SU-DHL-6 (cell line): ENCODE measurements around the gene FOXP4.

Experiments
- H2AFZ ChIP-seq: fragments of 200-600 bp; sonication (generic); 2 replicates; pipeline ENCODE4 v1.6.1; 2014; ENCODE audit warnings: low read depth, mild to moderate bottlenecking, moderate library complexity, mixed read lengths, antibody characterized with exemption, low read length; ENCODE audit not compliant: severe bottlenecking
- H3F3A ChIP-seq: fragments of 200-600 bp; shearing (Covaris generic); 2 replicates; pipeline ENCODE4 v1.6.0; 2016; ENCODE audit warnings: antibody characterized with exemption, mild to moderate bottlenecking; ENCODE audit not compliant: insufficient read depth
- H3K27ac ChIP-seq: fragments of 200-600 bp; sonication (generic); 2 replicates; pipeline ENCODE4 v1.5.1; 2016; ENCODE audit warnings: low read depth, mild to moderate bottlenecking, low read length, moderate library complexity, mixed read lengths
- H3K27me3 ChIP-seq: fragments of 200-600 bp; sonication (generic), shearing (Covaris generic); 2 replicates; pipeline ENCODE4 v1.6.0; 2014; ENCODE audit warnings: mild to moderate bottlenecking, low read length
- H3K36me3 ChIP-seq: fragments of 200-600 bp; sonication (generic); 2 replicates; pipeline ENCODE4 v1.6.1; 2014; ENCODE audit warnings: mild to moderate bottlenecking, low read length, mixed read lengths
- H3K4me2 ChIP-seq: fragments of 300-600, 200-600 bp; shearing (Covaris generic), sonication (generic); 2 replicates; pipeline ENCODE4 v1.6.0; 2014; ENCODE audit warnings: low read length, low read depth, mild to moderate bottlenecking; ENCODE audit not compliant: poor library complexity, severe bottlenecking
- H3K4me3 ChIP-seq: fragments of 200-600 bp; sonication (generic); 2 replicates; pipeline ENCODE4 v1.5.1; 2014; ENCODE audit warnings: antibody characterized with exemption, low read length, mild to moderate bottlenecking, mixed read lengths; ENCODE audit not compliant: insufficient read depth, poor library complexity, severe bottlenecking
- H3K79me2 ChIP-seq: fragments of 200-600 bp; sonication (generic); 2 replicates; pipeline ENCODE4 v1.6.1; 2014; ENCODE audit warnings: mild to moderate bottlenecking, low read length, moderate library complexity; ENCODE audit not compliant: insufficient read depth
- H3K9ac ChIP-seq: fragments of 200-600 bp; sonication (generic); 2 replicates; pipeline ENCODE4 v1.7.0; 2014; ENCODE audit warnings: mild to moderate bottlenecking, low read length
- H3K9me2 ChIP-seq: fragments of 200-600 bp; sonication (generic); replicated peaks from 2 replicates; pipeline ENCODE4 v1.6.1; 2014; ENCODE audit warnings: low read length; ENCODE audit not compliant: insufficient read depth
- H3K9me3 ChIP-seq: fragments of 200-600 bp; sonication (generic); 2 replicates; pipeline ENCODE4 v1.6.1; 2014; ENCODE audit warnings: low read length, mixed read lengths; ENCODE audit not compliant: insufficient read depth
- H4K20me1 ChIP-seq: fragments of 200-600 bp; sonication (generic); 2 replicates; pipeline ENCODE4 v1.6.1; 2014; ENCODE audit warnings: low read depth, mild to moderate bottlenecking, antibody characterized with exemption, low read length, moderate library complexity, mixed read lengths
- EZH2phosphoT487 ChIP-seq: fragments of 200-600 bp; sonication (generic), shearing (Covaris generic); conservative IDR thresholded peaks from 2 replicates; pipeline ENCODE4 v1.6.1; 2018; ENCODE audit warnings: mild to moderate bottlenecking, antibody characterized with exemption, low read length, moderate library complexity, mixed read lengths
- TF ChIP-seq, protein P1 (sequence below): fragments of 200-600 bp; sonication (generic); IDR thresholded peaks from one replicate; pipeline ENCODE4 v1.5.1; 2017; ENCODE audit warnings: antibody characterized with exemption, mild to moderate bottlenecking, low read length, moderate library complexity; ENCODE audit not compliant: insufficient read depth, poor library complexity, severe bottlenecking

Gene FOXP4

DNA sequence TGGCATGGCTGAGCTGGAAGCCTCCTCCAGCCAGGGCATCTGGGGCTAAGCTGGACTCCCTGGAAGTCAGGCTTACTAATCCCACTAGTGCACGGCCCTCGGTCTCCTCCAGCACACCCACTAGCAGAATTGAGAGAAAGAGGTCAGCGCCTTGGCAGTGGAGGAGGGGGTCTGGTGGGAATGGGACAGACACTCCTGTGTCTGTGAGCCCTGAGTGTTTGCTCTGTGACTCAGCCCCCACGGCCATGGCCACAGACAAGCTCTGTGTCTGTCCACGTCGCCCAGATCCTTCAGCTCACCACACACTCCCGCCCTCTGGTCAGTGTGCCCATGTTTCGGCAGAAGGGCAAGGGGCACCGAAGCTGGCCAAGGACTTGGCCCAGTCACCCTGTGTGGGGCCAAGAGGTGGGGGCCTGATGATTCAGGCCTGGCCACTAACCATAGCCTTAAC lies 100.9 kb downstream of the FOXP4 start:
- no peaks in the 10 kb centered on the region for H3K9me2 ChIP-seq
- no peaks in the 10 kb centered on the region for H3F3A ChIP-seq
- no peak overlapping the region for H3K4me3 ChIP-seq
- H3K9ac ChIP-seq: no peak overlapping the region
- no peaks in the 10 kb centered on the region for H3K9me3 ChIP-seq
- H2AFZ ChIP-seq: no peak overlapping the region
- TF ChIP-seq EZH2phosphoT487: no peak
- TF ChIP-seq, protein P1, sequence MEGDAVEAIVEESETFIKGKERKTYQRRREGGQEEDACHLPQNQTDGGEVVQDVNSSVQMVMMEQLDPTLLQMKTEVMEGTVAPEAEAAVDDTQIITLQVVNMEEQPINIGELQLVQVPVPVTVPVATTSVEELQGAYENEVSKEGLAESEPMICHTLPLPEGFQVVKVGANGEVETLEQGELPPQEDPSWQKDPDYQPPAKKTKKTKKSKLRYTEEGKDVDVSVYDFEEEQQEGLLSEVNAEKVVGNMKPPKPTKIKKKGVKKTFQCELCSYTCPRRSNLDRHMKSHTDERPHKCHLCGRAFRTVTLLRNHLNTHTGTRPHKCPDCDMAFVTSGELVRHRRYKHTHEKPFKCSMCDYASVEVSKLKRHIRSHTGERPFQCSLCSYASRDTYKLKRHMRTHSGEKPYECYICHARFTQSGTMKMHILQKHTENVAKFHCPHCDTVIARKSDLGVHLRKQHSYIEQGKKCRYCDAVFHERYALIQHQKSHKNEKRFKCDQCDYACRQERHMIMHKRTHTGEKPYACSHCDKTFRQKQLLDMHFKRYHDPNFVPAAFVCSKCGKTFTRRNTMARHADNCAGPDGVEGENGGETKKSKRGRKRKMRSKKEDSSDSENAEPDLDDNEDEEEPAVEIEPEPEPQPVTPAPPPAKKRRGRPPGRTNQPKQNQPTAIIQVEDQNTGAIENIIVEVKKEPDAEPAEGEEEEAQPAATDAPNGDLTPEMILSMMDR: no peak
- no peak overlapping the region for H3K27ac ChIP-seq
- no peaks in the 10 kb centered on the region for H3K27me3 ChIP-seq
- no peak overlapping the region for H3K4me2 ChIP-seq
- H4K20me1 ChIP-seq: no peaks in the 10 kb centered on the region
- no peaks in the 10 kb centered on the region for H3K79me2 ChIP-seq
- no peaks in the 10 kb centered on the region for H3K36me3 ChIP-seq

DNA sequence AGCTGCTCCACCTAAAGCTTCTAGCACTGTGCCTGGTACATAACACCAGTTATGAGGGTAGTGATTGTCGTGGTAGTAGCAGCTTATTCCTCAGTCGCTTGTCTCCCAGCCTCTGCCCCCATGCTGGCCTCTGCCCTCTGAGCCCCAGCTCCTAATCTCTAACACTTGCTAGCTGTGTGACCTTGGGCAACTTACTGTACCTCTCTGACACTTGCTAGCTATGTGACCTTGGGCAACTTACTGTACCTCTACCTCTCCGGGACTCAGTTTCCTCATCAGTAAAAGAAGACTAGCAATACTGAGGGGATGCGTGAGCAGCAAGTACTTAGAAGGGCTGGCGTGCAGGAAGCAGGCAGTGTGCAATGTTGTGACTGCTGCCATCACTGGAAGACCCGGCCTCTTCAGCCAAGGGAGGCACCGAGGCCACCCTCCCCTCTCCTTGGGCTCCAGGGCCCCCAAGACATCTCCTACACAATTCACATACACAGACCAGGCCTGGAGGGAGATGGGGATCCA lies 101.9 kb downstream of the FOXP4 start:
- Histone ChIP-seq H3K9me3 (no peaks in the 10 kb centered on the region), H3F3A (no peaks in the 10 kb centered on the region), H4K20me1 (no peaks in the 10 kb centered on the region), H2AFZ (no peak overlapping the region), H3K36me3 (no peaks in the 10 kb centered on the region), H3K79me2 (no peaks in the 10 kb centered on the region), H3K9ac (no peak overlapping the region), H3K9me2 (no peaks in the 10 kb centered on the region), H3K4me2 (no peak overlapping the region), H3K4me3 (no peak overlapping the region), H3K27me3 (no peaks in the 10 kb centered on the region), H3K27ac (no peak overlapping the region)
- TF ChIP-seq, protein P1: no peak
- no peak for TF ChIP-seq EZH2phosphoT487

DNA sequence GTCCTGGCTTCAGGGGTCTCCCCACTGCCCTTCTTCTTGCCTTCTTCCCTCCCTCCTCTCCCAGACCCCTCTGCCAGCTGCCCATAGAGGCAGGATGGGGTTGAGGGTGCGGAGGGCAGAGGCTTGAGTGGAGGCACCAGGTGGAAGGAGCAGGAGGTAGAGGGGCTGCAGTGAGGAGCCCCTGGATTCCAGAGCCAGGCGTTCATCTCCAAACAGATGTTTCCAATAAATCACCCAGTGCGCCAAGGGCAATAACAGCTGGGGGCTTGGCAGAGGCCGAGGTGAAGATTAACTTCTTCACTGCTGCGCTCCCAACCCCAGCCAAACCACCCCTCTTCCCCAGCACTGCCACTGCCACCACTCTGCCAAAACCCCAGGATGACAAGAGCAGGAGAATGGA lies 102.7 kb downstream of the FOXP4 start:
- no peaks in the 10 kb centered on the region for H3K27me3 ChIP-seq
- no peaks in the 10 kb centered on the region for H3K36me3 ChIP-seq
- H2AFZ ChIP-seq: no peak overlapping the region
- H3K9me3 ChIP-seq: no peaks in the 10 kb centered on the region
- no peak overlapping the region for H3K9ac ChIP-seq
- H3K9me2 ChIP-seq: no peaks in the 10 kb centered on the region
- no peak overlapping the region for H3K4me2 ChIP-seq
- no peaks in the 10 kb centered on the region for H3F3A ChIP-seq
- H3K4me3 ChIP-seq: no peak overlapping the region
- no peaks in the 10 kb centered on the region for H4K20me1 ChIP-seq
- H3K27ac ChIP-seq: no peak overlapping the region
- TF ChIP-seq, protein P1: no peak
- no peak for TF ChIP-seq EZH2phosphoT487
- no peaks in the 10 kb centered on the region for H3K79me2 ChIP-seq
